Activated CD4-positive, alpha-beta T cell treated with anti-CD3 and anti-CD28 coated beads for 36 hours (primary cell): ENCODE measurements around the gene TSHZ2. TPM values are rescaled to one million over a fixed set of nuclear protein-coding genes. Genes with fewer than 3 reads are reported as not detected.

Experiments used
- ATAC-seq: fragments of 200-7000 bp; cut with Tn5 transposase; one replicate; pipeline ENCODE4 v1.10.0; 2021; ENCODE audit warnings: mild to moderate bottlenecking, moderate library complexity
- CTCF ChIA-PET: fragments of 350-600 bp; sonication (Branson Sonifier 250); formaldehyde crosslinking; loops from one replicate; lab custom pipeline; 2021; ENCODE audit warnings: antibody characterized with exemption; lab: Charles Lee
- POLR2A ChIA-PET: fragments of 350-600 bp; sonication (Branson Sonifier 250); formaldehyde crosslinking; loops from one replicate; lab custom pipeline; 2021; ENCODE audit warnings: antibody characterized with exemption, inconsistent platforms; lab: Charles Lee
- DNase-seq: peaks from one replicate; pipeline ENCODE4 v3.0.0-alpha.2; 2020
- H3K27ac Mint-ChIP-seq: one replicate; pipeline ENCODE4 v1.8.0; 2021; ENCODE audit warnings: mixed read lengths
- H3K27me3 Mint-ChIP-seq: one replicate; pipeline ENCODE4 v1.8.0; 2021; ENCODE audit warnings: mixed read lengths
- H3K36me3 Mint-ChIP-seq: one replicate; pipeline ENCODE4 v1.8.0; 2021; ENCODE audit warnings: low read depth, mixed read lengths
- H3K4me1 Mint-ChIP-seq: one replicate; pipeline ENCODE4 v1.8.0; 2021; ENCODE audit warnings: mixed read lengths
- H3K4me3 Mint-ChIP-seq: one replicate; pipeline ENCODE4 v1.8.0; 2021; ENCODE audit warnings: mild to moderate bottlenecking, moderate library complexity, mixed read lengths
- H3K9me3 Mint-ChIP-seq: one replicate; pipeline ENCODE4 v1.8.0; 2021; ENCODE audit warnings: low read depth, mixed read lengths
- intact Hi-C, 2 experiments: fragments of 100-400 bp; cut with DNase I in 1 of 2; cut with micrococcal nuclease in 1 of 2; formaldehyde crosslinking; loops; one replicate each; pipeline versions ENCODE4 v1.14.2 to v1.15.1; 2022 to 2024; cut with DNase I, micrococcal nuclease
- total RNA-seq, 2 experiments: library from RNA; stranded (reverse); gene quantifications; one replicate each; pipeline ENCODE4 v1.2.3, GENCODE V29; 2021

The TSHZ2 gene
- total RNA-seq, 2 experiments from 2014 or later: 25.9 to 43.6 TPM

- Mint-ChIP-seq H3K27ac (no peak overlapping the region), H3K9me3 (peaks cover 27% of the 10 kb centered on the region), H3K4me3 (no peak overlapping the region), H3K36me3 (peaks cover 36% of the 10 kb centered on the region), H3K27me3 (no peaks in the 10 kb centered on the region), H3K4me1 (peaks cover 5% of the 10 kb centered on the region)
- no peak for ATAC-seq
- DNase-seq: no peak
- intact Hi-C loops: no loop called here
- ChIA-PET POLR2A (no interaction called here), CTCF (no interaction called here)
Observed at GRCh38 chr20:53444401-53445149, 472.4 kb downstream of the TSHZ2 start.

GRCh38 chr20:53445321-53445731, 473.2 kb downstream of the TSHZ2 start:
- no peaks in the 10 kb centered on the region for H3K27me3 Mint-ChIP-seq
- ATAC-seq (no peak), DNase-seq (no peak)
- ChIA-PET CTCF (interaction anchor here (0.9 kb wide), 1 partner anchor 103 kb away, joined by 4 read pairs; no protein-coding TSS in a partner anchor), POLR2A (no interaction called here)
- H3K4me1 Mint-ChIP-seq: peaks cover 5% of the 10 kb centered on the region
- intact Hi-C loops: no loop called here
- H3K36me3 Mint-ChIP-seq: peaks cover 42% of the 10 kb centered on the region
- H3K27ac Mint-ChIP-seq: no peak overlapping the region
- H3K4me3 Mint-ChIP-seq: no peak overlapping the region
- H3K9me3 Mint-ChIP-seq: peaks cover 33% of the 10 kb centered on the region

DNA sequence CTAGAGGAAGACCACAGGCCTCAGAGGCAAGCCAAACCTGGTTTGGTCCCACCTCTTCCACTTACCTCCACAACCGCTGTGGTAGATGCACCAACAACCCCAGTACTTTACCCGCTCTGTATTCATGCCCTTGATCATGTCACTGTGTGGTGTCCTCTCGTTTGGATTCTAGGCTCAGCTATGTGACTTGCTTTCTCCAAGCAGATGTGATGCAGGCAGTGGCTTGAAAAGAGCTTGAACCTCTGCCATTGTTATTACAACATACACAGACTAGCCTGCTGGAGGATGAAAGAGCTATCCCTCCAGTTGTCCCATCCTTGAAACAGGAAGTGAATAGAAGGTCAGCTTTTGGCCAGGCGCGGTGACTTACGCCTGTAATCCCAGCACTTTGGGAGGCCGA, 473.8 kb downstream of the TSHZ2 start:
- intact Hi-C loops: no loop called here
- H3K4me3 Mint-ChIP-seq: no peak overlapping the region
- ChIA-PET POLR2A (no interaction called here), CTCF (interaction anchor here (0.9 kb wide), 1 partner anchor 102 kb away, joined by 4 read pairs; no protein-coding TSS in a partner anchor)
- H3K27me3 Mint-ChIP-seq: no peaks in the 10 kb centered on the region
- no peak overlapping the region for H3K27ac Mint-ChIP-seq
- DNase-seq (no peak), ATAC-seq (no peak)
- peaks cover 33% of the 10 kb centered on the region for H3K9me3 Mint-ChIP-seq
- H3K4me1 Mint-ChIP-seq: peaks cover 5% of the 10 kb centered on the region
- peaks cover 44% of the 10 kb centered on the region for H3K36me3 Mint-ChIP-seq

GRCh38 chr20:53447316-53447715, 475.2 kb downstream of the TSHZ2 start:
- peaks cover 44% of the 10 kb centered on the region for H3K36me3 Mint-ChIP-seq
- intact Hi-C loops: no loop called here
- POLR2A ChIA-PET: no interaction called here

DNA sequence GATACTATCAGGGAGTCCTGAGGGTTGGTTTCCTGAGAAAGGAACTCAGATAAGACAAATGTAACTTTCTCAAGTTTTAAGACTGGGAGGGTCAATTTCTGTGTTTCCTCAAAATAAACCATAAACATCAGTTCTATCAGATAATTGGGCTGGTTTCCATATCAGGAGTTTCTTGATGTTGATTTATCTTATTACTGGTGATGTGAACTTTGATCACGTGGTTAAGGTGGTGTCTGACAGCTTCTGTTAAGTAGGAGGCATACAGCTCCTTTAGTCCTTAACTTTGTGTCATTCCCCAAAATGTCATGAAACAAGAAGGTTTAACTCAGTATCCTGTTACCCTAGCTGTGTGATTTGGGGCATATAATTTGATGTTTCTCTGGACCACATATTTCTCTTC, 476.3 kb downstream of the TSHZ2 start:
- ChIA-PET CTCF (no interaction called here), POLR2A (no interaction called here)
- DNase-seq: no peak
- no peak overlapping the region for H3K4me3 Mint-ChIP-seq
- no peaks in the 10 kb centered on the region for H3K27me3 Mint-ChIP-seq
- peaks cover 43% of the 10 kb centered on the region for H3K9me3 Mint-ChIP-seq
- H3K36me3 Mint-ChIP-seq: peaks cover 43% of the 10 kb centered on the region
- no peak overlapping the region for H3K27ac Mint-ChIP-seq
- no peak for ATAC-seq
- intact Hi-C loops: no loop called here
- peaks cover 5% of the 10 kb centered on the region for H3K4me1 Mint-ChIP-seq

More at GRCh38 chr20:53447316-53447715, 475.2 kb downstream of the TSHZ2 start:
- Mint-ChIP-seq H3K4me1 (peaks cover 5% of the 10 kb centered on the region), H3K4me3 (no peak overlapping the region), H3K27ac (no peak overlapping the region), H3K27me3 (no peaks in the 10 kb centered on the region), H3K9me3 (peaks cover 38% of the 10 kb centered on the region)
- ATAC-seq (no peak), DNase-seq (no peak)
- CTCF ChIA-PET: no interaction called here

DNA sequence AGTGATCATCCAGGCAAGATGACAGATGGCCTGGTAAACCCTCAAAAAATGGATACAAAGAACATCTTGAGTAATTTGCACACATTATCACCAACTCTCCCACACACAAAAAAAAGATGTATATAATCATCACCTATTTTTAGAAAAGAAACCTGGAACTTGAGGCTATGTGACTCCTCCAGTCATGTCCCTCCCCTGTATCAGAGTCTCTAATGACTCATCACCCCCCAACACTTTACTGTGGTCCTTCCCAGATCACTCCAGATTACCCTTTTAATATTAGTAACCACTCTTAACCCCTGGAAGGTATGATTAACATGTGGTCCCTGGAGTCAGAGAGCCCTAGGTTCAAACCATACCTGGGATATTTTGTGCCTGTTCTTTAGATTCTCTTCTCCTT, 476.7 kb downstream of the TSHZ2 start:
- Mint-ChIP-seq H3K27ac (no peak overlapping the region), H3K4me3 (no peak overlapping the region), H3K9me3 (peaks cover 43% of the 10 kb centered on the region), H3K27me3 (no peaks in the 10 kb centered on the region), H3K4me1 (peaks cover 5% of the 10 kb centered on the region), H3K36me3 (peaks cover 43% of the 10 kb centered on the region)
- DNase-seq (no peak), ATAC-seq (peak; percentile 55)
- intact Hi-C loops: no loop called here
- ChIA-PET POLR2A (no interaction called here), CTCF (interaction anchor here (0.6 kb wide), 1 partner anchor 1154 kb away, joined by 4 read pairs; no protein-coding TSS in a partner anchor)

- Mint-ChIP-seq H3K9me3 (peaks cover 37% of the 10 kb centered on the region), H3K4me1 (peaks cover 5% of the 10 kb centered on the region), H3K27me3 (no peaks in the 10 kb centered on the region), H3K36me3 (peaks cover 25% of the 10 kb centered on the region), H3K27ac (no peak overlapping the region), H3K4me3 (no peak overlapping the region)
- ChIA-PET POLR2A (no interaction called here), CTCF (no interaction called here)
- DNase-seq: no peak
- intact Hi-C loops: no loop called here
- ATAC-seq: no peak
Observed at GRCh38 chr20:53453076-53453475, 480.9 kb downstream of the TSHZ2 start.

GRCh38 chr20:53454675-53455276, 482.6 kb downstream of the TSHZ2 start:
- Mint-ChIP-seq H3K27me3 (no peaks in the 10 kb centered on the region), H3K27ac (no peak overlapping the region), H3K36me3 (peaks cover 13% of the 10 kb centered on the region), H3K9me3 (peaks cover 22% of the 10 kb centered on the region), H3K4me1 (no peaks in the 10 kb centered on the region), H3K4me3 (no peak overlapping the region)
- ATAC-seq: no peak
- no peak for DNase-seq
- CTCF ChIA-PET: no interaction called here
- POLR2A ChIA-PET: no interaction called here
- intact Hi-C loops: no loop called here

GRCh38 chr20:53463101-53463972, 491.2 kb downstream of the TSHZ2 start:
- DNase-seq (no peak), ATAC-seq (no peak)
- Mint-ChIP-seq H3K4me3 (no peak overlapping the region), H3K27ac (no peak overlapping the region), H3K36me3 (peaks cover 2% of the 10 kb centered on the region), H3K9me3 (no peaks in the 10 kb centered on the region), H3K4me1 (no peaks in the 10 kb centered on the region), H3K27me3 (no peaks in the 10 kb centered on the region)
- POLR2A ChIA-PET: no interaction called here
- CTCF ChIA-PET: no interaction called here
- intact Hi-C loops: no loop called here

GRCh38 chr20:53466279-53466678, 494.1 kb downstream of the TSHZ2 start:
- H3K27ac Mint-ChIP-seq: no peak overlapping the region
- intact Hi-C loops: no loop called here
- CTCF ChIA-PET: no interaction called here

GRCh38 chr20:53468587-53468986, 496.4 kb downstream of the TSHZ2 start:
- DNase-seq (no peak), ATAC-seq (no peak)
- H3K27me3 Mint-ChIP-seq: peaks cover 2% of the 10 kb centered on the region
- intact Hi-C loops: no loop called here
- POLR2A ChIA-PET: no interaction called here
- H3K36me3 Mint-ChIP-seq: peaks cover 9% of the 10 kb centered on the region
- no peak overlapping the region for H3K27ac Mint-ChIP-seq
- H3K9me3 Mint-ChIP-seq: no peaks in the 10 kb centered on the region
- no peak overlapping the region for H3K4me3 Mint-ChIP-seq
- H3K4me1 Mint-ChIP-seq: no peaks in the 10 kb centered on the region
- CTCF ChIA-PET: no interaction called here

More at GRCh38 chr20:53466279-53466678, 494.1 kb downstream of the TSHZ2 start:
- H3K27me3 Mint-ChIP-seq: no peaks in the 10 kb centered on the region
- H3K9me3 Mint-ChIP-seq: no peaks in the 10 kb centered on the region
- DNase-seq: no peak
- no peak for ATAC-seq
- H3K4me3 Mint-ChIP-seq: no peak overlapping the region
- H3K36me3 Mint-ChIP-seq: peaks cover 2% of the 10 kb centered on the region
- no peaks in the 10 kb centered on the region for H3K4me1 Mint-ChIP-seq
- POLR2A ChIA-PET: no interaction called here
